Measurements from ENCODE around the gene ATAD1.
A peak's percentile ranks its signal among the peaks of the same experiment; 100 is the strongest.
"Not testable (repeated sequence)": the region's sequence is repeated elsewhere in the genome, so short reads cannot be mapped to it uniquely, and the experiment has no call there.

The ATAD1 gene

DNA sequence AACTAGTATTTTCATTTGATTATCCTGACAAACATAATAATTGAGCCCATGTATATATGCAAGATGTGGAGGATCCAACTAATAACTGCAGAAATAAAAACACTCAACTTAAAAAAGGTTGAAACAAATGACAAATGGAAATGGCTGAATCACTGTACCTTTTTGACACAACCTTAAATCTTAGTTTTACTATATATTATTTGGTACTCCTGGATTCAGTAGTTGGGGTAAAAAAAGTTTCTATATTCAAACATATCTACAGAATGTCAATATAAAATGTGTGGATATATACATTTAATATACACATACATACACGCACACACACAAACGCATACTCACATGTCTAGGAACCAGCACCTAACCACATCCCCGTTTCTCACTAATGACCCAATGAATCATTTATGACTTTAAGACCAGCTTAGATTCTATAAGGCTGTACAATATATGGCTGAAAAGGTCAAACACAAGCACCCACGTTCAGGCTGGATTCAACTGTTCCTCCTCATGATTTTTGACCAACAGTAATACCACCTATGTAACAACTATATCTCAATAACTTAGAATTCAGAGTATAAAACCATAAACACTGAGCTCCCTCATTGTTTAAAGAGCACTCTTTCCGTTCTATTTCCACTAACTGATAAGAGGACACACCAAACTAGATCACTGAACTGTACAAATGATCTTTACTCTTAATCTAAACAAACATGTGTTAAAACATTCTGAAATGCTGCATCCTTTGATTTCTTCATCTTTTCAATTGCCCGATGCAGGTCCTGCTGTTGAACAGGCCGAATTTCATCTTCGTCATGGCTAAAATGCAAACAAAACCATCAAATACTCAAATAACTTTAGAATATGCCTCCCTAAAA is 63.8 kb downstream of the ATAD1 start:
- DNase-seq (ENCODE audit: low read depth), result no peak

GRCh38 chr10:87752566-87752965 is 65.5 kb downstream of the ATAD1 start:
- DNase-seq (ENCODE audit: low read depth), result no peak

DNA sequence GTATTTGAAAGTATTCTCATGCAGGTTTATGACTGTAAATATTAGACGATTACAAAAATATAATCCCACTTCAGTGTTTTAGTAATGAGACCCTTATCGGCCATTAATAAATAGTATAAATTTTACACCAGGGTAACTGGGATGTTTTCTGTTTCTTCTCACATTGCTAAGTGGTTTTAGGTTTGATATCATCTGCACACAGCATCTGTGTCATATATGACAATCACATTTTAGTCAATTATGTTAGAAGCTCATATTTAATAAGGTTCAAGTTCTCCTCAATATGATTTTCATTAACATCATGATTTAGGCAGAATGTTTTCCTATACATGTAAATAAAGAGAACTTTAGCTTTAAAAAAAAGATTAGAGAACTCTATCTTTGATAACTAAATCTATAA is 66.8 kb downstream of the ATAD1 start:
- no peak for DNase-seq (ENCODE audit: low read depth)

GRCh38 chr10:87750817-87751216 is 67.2 kb downstream of the ATAD1 start:
- no peak for DNase-seq (ENCODE audit: low read depth)

- peak; percentile 60 for DNase-seq (ENCODE audit: low read depth)
Measured at GRCh38 chr10:87750001-87750671, 67.9 kb downstream of the ATAD1 start.

DNA sequence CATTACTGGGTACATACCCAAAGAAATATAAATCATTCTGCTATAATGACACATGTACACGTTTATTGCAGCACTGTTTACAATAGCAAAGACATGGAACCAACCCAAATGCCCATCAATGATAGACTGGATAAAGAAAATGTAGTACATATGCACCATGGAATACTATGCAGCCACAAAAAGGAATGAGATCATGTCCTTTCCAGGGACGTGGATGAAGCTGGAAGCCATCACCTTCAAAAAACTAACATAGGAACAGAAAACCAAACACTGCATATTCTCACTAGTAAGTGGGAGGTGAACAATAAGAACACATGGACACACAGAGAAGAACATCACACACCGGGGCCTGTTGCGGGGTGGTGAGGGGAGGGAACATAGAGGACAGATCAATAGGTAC is 69.8 kb downstream of the ATAD1 start:
- DNase-seq (ENCODE audit: low read depth), result not testable (repeated sequence)

DNA sequence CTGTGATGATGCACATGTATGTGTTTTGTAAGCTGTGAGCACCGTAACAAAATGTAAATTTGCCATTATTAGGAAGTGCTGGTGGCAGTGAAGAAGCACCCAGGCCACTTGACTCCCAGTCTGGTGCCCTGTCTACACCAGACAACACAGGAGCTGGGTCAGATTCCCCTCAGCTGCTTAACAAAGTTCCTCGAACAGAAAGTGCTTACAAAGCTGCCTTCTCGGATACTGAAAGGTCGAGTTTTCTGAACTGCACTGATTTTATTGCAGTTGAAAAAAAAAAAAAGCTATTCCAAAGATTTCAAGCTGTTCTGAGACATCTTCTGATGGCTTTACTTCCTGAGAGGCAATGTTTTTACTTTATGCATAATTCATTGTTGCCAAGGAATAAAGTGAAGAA is 71.1 kb downstream of the ATAD1 start:
- DNase-seq (ENCODE audit: low read depth), result no peak

DNA sequence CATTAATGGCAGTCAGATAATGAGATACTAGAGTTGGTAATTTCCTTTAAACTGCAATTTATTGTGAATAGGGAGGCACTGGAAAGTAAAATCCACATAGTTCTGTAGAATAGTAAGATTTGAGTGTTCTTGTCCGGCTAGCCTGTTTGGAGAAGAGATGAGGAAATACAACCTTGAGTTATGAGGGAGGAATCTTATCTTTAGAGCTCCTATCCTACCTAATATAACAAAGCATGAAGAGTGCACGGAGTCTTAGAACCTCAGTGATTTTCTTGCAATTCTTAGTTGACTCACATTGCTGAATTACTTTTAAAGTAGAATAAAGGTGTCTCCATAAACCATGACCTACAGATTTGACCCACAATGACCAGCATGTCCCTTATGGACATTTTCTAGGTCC is 73.4 kb downstream of the ATAD1 start:
- no peak for DNase-seq (ENCODE audit: low read depth)

DNA sequence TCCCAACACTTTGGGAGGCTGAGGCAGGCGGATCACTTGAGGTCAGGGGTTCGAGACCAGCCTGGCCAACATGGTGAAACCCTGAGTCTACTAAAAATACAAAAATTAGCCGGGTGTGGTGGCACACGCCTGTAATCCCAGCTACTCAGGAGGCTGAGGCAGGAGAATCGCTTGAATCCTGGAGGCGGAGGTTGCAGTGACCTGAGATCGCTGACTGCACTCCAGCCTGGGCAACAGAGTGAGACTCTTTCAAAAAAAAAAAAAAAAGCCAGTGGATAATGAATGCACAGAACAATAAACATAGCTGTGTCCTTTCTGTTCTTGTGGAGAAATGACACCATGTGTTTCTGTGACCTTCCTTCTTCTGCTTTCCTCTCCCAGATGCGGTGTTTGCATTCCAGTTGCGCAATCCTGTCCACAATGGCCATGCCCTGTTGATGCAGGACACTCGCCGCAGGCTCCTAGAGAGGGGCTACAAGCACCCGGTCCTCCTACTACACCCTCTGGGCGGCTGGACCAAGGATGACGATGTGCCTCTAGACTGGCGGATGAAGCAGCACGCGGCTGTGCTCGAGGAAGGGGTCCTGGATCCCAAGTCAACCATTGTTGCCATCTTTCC is 74.9 kb downstream of the ATAD1 start:
- not testable (repeated sequence) for DNase-seq (ENCODE audit: low read depth)

DNA sequence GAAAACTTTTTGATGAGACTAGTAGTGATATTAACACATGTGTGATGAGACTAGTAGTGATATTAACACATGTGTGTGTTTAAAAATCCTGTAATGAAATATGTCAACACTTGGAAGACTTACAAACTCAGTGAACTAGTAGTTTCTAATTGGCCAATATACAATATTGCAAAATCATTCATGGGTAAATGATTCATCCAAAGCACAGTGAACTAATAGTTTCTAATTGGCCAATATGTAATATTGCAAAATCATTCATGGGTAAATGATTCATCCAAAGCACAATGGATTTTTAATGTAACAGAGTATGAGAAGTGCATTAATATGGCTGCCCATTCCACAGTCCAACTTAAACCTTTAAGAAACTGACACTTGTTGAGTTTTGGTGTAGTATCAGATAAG is 77.8 kb downstream of the ATAD1 start:
- DNase-seq (ENCODE audit: low read depth), result peak; percentile 71

- DNase-seq (ENCODE audit: low read depth), result no peak
Measured at GRCh38 chr10:87739703-87740102, 78.3 kb downstream of the ATAD1 start.

DNA sequence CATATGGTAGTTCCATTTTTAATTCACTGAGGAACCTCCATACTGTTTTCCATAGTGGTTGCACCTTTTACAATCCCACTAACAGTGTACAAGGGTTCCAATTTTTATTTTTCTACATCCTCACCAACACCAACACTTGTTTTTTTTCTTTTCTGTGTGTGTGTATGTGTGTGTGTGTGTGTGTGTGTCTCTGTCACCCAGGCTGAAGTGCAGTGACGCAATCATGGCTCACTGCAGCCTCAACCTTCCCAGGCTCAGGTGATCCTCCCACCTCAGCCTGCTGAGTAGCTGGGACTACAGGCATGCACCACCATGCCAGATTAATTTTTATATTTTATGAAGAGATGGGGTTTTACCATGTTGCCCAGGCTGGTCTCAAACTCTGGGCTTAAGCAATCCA is 79.8 kb downstream of the ATAD1 start:
- not testable (repeated sequence) for DNase-seq (ENCODE audit: low read depth)

GRCh38 chr10:87734987-87735827 is 82.8 kb downstream of the ATAD1 start:
- DNase-seq (ENCODE audit: low read depth), result peak; percentile 22

DNA sequence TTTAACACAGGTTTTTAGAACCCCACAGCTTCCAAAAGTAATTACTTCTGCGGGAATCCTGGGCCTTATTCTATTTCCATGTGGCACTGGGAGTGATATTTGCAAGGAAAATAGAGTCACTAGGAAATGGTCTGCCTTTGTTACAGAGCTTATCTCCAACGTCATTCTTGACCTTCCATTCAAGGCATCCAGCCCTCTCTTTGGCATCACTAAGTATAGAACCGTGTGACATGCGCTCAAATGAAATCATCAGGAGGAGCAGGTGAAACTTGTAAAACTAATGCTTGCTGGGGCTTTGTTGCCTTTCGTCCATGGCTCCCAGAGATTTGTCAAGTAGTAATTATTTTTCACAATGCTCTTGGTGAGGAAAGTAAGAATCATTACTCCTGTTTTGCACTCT is 84.9 kb downstream of the ATAD1 start:
- DNase-seq (ENCODE audit: low read depth), result no peak

DNA sequence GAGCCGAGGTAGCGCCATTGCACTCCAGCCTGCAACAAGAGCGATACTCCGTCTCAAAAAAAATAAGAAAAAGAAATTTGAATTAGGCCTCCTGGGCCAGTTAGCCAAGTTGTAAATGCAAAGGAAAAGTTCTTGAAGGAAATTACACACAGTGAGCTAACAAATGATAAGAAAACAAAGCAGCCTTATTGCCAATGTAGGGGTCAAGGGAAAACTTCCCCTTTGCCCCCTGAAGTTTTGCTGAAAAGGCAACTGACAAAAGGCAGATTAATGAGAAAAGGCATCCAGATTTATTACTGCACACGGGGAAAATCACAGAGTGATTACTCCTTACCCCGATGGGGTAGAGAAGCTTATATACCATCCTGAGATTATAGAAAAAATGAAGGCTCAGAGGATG is 88.1 kb downstream of the ATAD1 start:
- no peak for DNase-seq (ENCODE audit: low read depth)

DNA sequence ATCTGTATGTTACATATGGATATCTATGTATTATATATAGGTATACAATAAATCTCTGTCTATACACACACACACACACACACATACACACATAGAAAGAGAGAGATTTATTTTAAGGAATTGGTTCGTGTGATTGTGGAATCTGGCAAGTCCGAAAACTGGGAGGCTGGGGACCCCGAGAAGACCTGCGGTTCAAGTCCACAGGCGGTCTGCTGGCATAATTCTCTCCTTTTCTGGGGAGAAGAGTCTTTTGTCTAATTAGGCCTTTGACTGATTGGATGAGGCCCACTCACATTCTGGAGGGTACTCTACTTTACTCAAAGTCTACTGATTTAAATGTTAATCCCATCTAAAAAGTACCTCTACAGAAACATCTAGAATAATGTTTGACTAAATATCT is 93.2 kb downstream of the ATAD1 start:
- no peak for DNase-seq (ENCODE audit: low read depth)

DNA sequence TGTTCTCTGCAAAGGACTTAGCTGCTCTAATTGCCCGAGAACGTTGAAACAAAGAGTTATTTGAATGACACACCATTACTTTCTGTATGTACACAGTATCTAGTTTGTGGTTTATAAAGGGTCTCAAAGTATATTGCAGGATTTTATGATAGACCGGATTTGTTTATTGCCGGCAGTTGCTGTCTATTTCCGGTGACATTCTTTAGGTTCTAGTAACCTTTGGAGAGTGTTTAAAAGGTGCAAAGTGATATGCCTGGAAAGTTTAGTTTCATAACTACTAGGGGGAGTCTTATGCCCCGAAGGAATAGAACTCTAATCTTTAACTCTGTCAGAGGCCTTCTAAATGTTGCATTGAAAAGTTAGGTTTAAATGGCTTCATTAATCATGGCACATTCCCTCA is 94.5 kb downstream of the ATAD1 start:
- DNase-seq (ENCODE audit: low read depth), result no peak

DNA sequence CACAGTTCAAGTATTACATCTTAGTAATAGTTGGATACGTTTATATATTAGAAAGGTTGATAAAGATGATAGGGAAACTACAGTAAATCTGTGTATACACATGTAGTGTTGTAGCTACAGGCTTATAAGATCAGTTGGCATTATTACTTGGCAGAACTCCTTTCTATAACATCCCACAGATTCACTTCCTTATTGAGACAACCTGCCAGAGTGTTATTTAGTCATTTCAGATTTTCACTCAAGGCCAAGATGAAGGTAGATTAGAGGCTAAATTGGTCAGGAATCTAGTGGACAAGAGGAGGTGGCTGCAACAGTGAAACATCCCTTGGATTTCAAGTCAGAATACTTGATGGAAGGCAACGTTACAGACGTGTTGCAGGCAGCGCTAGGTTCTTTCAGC is 95.3 kb downstream of the ATAD1 start:
- DNase-seq (ENCODE audit: low read depth), result no peak

DNA sequence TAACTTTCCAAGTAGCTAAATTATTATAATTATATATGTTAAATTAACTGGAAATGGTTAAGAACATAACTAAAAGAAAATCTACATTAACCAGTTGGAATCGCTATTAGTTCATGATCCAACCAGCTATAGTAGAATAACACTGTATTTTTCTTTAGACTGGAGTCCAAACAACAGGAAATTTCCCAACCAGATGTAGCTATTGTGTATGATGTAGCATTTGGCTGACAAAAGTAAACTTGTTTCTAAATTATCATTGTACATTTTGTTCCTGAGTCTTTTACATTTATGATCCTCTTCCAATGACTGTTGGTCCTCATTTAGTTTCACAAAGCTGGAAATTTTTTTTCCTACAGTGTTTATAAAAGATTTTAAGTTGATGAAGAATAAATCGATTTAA is 96.2 kb downstream of the ATAD1 start:
- no peak for DNase-seq (ENCODE audit: low read depth)

GRCh38 chr10:87720665-87721064 is 97.4 kb downstream of the ATAD1 start:
- no peak for DNase-seq (ENCODE audit: low read depth)

GRCh38 chr10:87716348-87716670 is 101.7 kb downstream of the ATAD1 start:
- no peak for DNase-seq (ENCODE audit: low read depth)

- no peak for DNase-seq (ENCODE audit: low read depth)
Measured at GRCh38 chr10:87715552-87716347, 102.3 kb downstream of the ATAD1 start.
